Ishikawa (cell line): ENCODE measurements around the gene ELANE.
A peak's percentile ranks its signal among the peaks of the same experiment; 100 is the strongest.

Experiments used
- CEBPB ChIP-seq: IDR thresholded peaks from 2 replicates; pipeline ENCODE4 v1.6.1; 2012
- CREB1 ChIP-seq: IDR thresholded peaks from 2 replicates; pipeline ENCODE4 v1.6.1; 2012; ENCODE audit warnings: low read depth
- EGR1 ChIP-seq: IDR thresholded peaks from 2 replicates; pipeline ENCODE4 v1.6.1; 2012
- EP300 ChIP-seq: IDR thresholded peaks from 2 replicates; pipeline ENCODE4 v1.6.1; 2012; ENCODE audit warnings: borderline replicate concordance
- FOXM1 ChIP-seq: IDR thresholded peaks from 2 replicates; pipeline ENCODE4 v1.6.1; 2012; ENCODE audit warnings: low read depth, borderline replicate concordance
- MAX ChIP-seq: IDR thresholded peaks from 2 replicates; pipeline ENCODE4 v1.6.1; 2012
- NFIC ChIP-seq: IDR thresholded peaks from 2 replicates; pipeline ENCODE4 v1.6.1; 2012
- RAD21 ChIP-seq: IDR thresholded peaks from 2 replicates; pipeline ENCODE4 v1.6.1; 2012; ENCODE audit warnings: low read depth
- REST ChIP-seq: IDR thresholded peaks from 2 replicates; pipeline ENCODE4 v1.6.1; 2012; ENCODE audit warnings: low read depth, mild to moderate bottlenecking
- TAF1 ChIP-seq: IDR thresholded peaks from 2 replicates; pipeline ENCODE4 v1.6.1; 2012; ENCODE audit warnings: low read depth, mild to moderate bottlenecking
- TCF12 ChIP-seq: IDR thresholded peaks from 2 replicates; pipeline ENCODE4 v1.6.1; 2012; ENCODE audit warnings: low read depth
- TEAD4 ChIP-seq: IDR thresholded peaks from 2 replicates; pipeline ENCODE4 v1.6.1; 2012
- USF1 ChIP-seq: IDR thresholded peaks from 2 replicates; pipeline ENCODE4 v1.6.1; 2012
- YY1 ChIP-seq: IDR thresholded peaks from 2 replicates; pipeline ENCODE4 v1.6.1; 2012; ENCODE audit warnings: low read depth
- ZBTB7A ChIP-seq: IDR thresholded peaks from 2 replicates; pipeline ENCODE4 v1.6.1; 2012; ENCODE audit warnings: low read depth

ELANE gene

GRCh38 chr19:879711-880438 is 27.8 kb downstream of the ELANE start:
- TF ChIP-seq RAD21 (no peak), EP300 (no peak), NFIC (no peak), USF1 (no peak), MAX (no peak), FOXM1 (no peak), REST (no peak), YY1 (no peak), EGR1 (no peak), ZBTB7A (no peak), TAF1 (no peak), CREB1 (no peak), TCF12 (no peak), CEBPB (no peak), TEAD4 (no peak)

GRCh38 chr19:881385-882071 is 29.4 kb downstream of the ELANE start:
- TF ChIP-seq CEBPB (no peak), FOXM1 (no peak), TEAD4 (no peak), ZBTB7A (no peak), YY1 (no peak), CREB1 (no peak), EP300 (no peak), EGR1 (no peak), TAF1 (no peak), NFIC (no peak), REST (no peak), MAX (no peak), USF1 (no peak), TCF12 (no peak), RAD21 (no peak)

GRCh38 chr19:882871-883497 is 30.9 kb downstream of the ELANE start:
- TF ChIP-seq TAF1 = no peak
- no peak for TF ChIP-seq YY1
- no peak for TF ChIP-seq CEBPB
- no peak for TF ChIP-seq FOXM1
- no peak for TF ChIP-seq TCF12
- TF ChIP-seq TEAD4 = no peak
- no peak for TF ChIP-seq NFIC
- TF ChIP-seq MAX = no peak
- TF ChIP-seq EGR1 = no peak
- TF ChIP-seq ZBTB7A = no peak
- no peak for TF ChIP-seq CREB1
- TF ChIP-seq RAD21 = no peak
- TF ChIP-seq EP300 = no peak

- no peak for TF ChIP-seq CEBPB
- TF ChIP-seq RAD21 = peak; percentile 54; the same call in 1 of the 2 replicates
- TF ChIP-seq TAF1 = no peak
- TF ChIP-seq TEAD4 = no peak
- TF ChIP-seq MAX = peak; percentile 81
- TF ChIP-seq NFIC = no peak; the same call in 1 of the 2 replicates
- peak; percentile 50; the same call in 1 of the 2 replicates for TF ChIP-seq YY1
- TF ChIP-seq EP300 = no peak
- no peak for TF ChIP-seq USF1
- peak; percentile 68 for TF ChIP-seq TCF12
These were observed 31.6 kb downstream of the ELANE start for GRCh38 chr19:883661-884211.
